ENCODE data around the gene UQCR10. TPM values are rescaled to one million over a fixed set of nuclear protein-coding genes. Genes with fewer than 3 reads are reported as not detected.

The UQCR10 gene
- total RNA-seq, 1 donor from 2014 or later: 42.4 TPM

GRCh38 chr22:29765905-29766631 is 1.1 kb upstream of the UQCR10 start:
- TF ChIP-seq CTCF (IDR thresholded peaks at IDR 0.05; ENCODE audit: insufficient read depth, low read length, severe bottlenecking): no peak
- Histone ChIP-seq H3K4me3 (ENCODE audit: low read depth, low read length) (peak overlapping the region; percentile 71), H3K27me3 (ENCODE audit: control insufficient read depth, insufficient read depth, low read length) (no peaks in the 10 kb centered on the region), H3K36me3 (ENCODE audit: control insufficient read depth, insufficient read depth, low read length) (peaks cover 6% of the 10 kb centered on the region)
- no peak for DNase-seq (ENCODE audit: low read depth)
- FAIRE-seq: no peak

GRCh38 chr22:29766632-29767170 is 468 bp upstream of the UQCR10 start, which contains the start of gene ZMAT5:
TSS of gene ZMAT5 (minus strand) at chr22:29767007. CDS start at chr22:29748544, 18,463 bp downstream.
- no peak for TF ChIP-seq CTCF (IDR thresholded peaks at IDR 0.05; ENCODE audit: insufficient read depth, low read length, severe bottlenecking)
- H3K4me3 ChIP-seq (ENCODE audit: low read depth, low read length): peak within 1 kb of the TSS; percentile 71
- FAIRE-seq: no peak
- DNase-seq (ENCODE audit: low read depth): peak; percentile 97
- peaks cover 6% of the 10 kb centered on the region for H3K36me3 ChIP-seq (ENCODE audit: control insufficient read depth, insufficient read depth, low read length)
- no peaks in the 10 kb centered on the region for H3K27me3 ChIP-seq (ENCODE audit: control insufficient read depth, insufficient read depth, low read length)

- no peak for TF ChIP-seq CTCF (IDR thresholded peaks at IDR 0.05; ENCODE audit: insufficient read depth, low read length, severe bottlenecking)
- Histone ChIP-seq H3K27me3 (ENCODE audit: control insufficient read depth, insufficient read depth, low read length) (no peaks in the 10 kb centered on the region), H3K4me3 (ENCODE audit: low read depth, low read length) (peak overlapping the region; percentile 71), H3K36me3 (ENCODE audit: control insufficient read depth, insufficient read depth, low read length) (peaks cover 6% of the 10 kb centered on the region)
- no peak for FAIRE-seq
- DNase-seq (ENCODE audit: low read depth): no peak
These were observed 1.0 kb downstream of the UQCR10 start for GRCh38 chr22:29768052-29768693.

- DNase-seq (ENCODE audit: low read depth): no peak
- Histone ChIP-seq H3K36me3 (ENCODE audit: control insufficient read depth, insufficient read depth, low read length) (peaks cover 6% of the 10 kb centered on the region), H3K27me3 (ENCODE audit: control insufficient read depth, insufficient read depth, low read length) (no peaks in the 10 kb centered on the region), H3K4me3 (ENCODE audit: low read depth, low read length) (no peak overlapping the region)
- FAIRE-seq: no peak
- TF ChIP-seq CTCF (IDR thresholded peaks at IDR 0.05; ENCODE audit: insufficient read depth, low read length, severe bottlenecking): no peak
These were observed 2.7 kb downstream of the UQCR10 start for GRCh38 chr22:29769723-29770321.

- no peak overlapping the region for H3K4me3 ChIP-seq (ENCODE audit: low read depth, low read length)
- peak; percentile 56 for TF ChIP-seq CTCF (IDR thresholded peaks at IDR 0.05; ENCODE audit: insufficient read depth, low read length, severe bottlenecking)
- H3K27me3 ChIP-seq (ENCODE audit: control insufficient read depth, insufficient read depth, low read length): no peaks in the 10 kb centered on the region
- peak; percentile 40 for DNase-seq (ENCODE audit: low read depth)
- peaks cover 6% of the 10 kb centered on the region for H3K36me3 ChIP-seq (ENCODE audit: control insufficient read depth, insufficient read depth, low read length)
- FAIRE-seq: no peak
These were observed 5.0 kb downstream of the UQCR10 start for GRCh38 chr22:29772170-29772641.

Data from bronchial epithelial cell (primary cell).